ENCODE results near the gene GRID1.

Gene GRID1

GRCh38 chr10:86366033-86366901 lies at the start of gene GRID1:
Gene GRID1 (minus strand): TSS chr10:86366795.
- Mint-ChIP-seq H3K36me3 (peaks cover 2% of the 10 kb centered on the region), H3K9me3 (no peaks in the 10 kb centered on the region), H3K4me1 (peaks cover 16% of the 10 kb centered on the region), H3K27me3 (peaks cover 31% of the 10 kb centered on the region), H3K4me3 (peak within 1 kb of the TSS; percentile 59), H3K27ac (no peak within 1 kb of the TSS)
- no peak for DNase-seq (ENCODE audit: low spot score in 2 of 2)
- peak; percentile 32 for ATAC-seq (ENCODE audit: low read depth)

DNA sequence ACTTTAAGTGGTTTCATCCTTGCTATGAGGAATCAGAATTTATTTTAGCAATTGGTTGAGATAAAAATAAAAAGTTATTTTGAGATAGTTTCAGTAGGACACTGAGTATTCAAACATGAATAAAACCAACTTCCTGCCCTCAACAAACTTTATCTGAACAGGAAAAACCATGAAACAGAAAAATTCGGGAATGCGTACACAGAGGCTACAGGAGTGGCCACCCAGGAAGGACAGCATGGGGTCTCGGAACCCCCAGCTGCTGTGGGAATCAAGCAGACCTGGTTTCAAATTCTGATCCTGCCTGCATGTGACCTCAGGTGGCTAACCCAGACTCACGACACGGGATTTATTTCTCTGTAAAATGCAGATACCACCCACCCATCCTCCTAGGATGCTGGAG lies 49.0 kb upstream of the GRID1 start:
- H3K27ac Mint-ChIP-seq, result no peak overlapping the region
- no peak for ATAC-seq (ENCODE audit: low read depth)
- peaks cover 31% of the 10 kb centered on the region for H3K4me1 Mint-ChIP-seq
- H3K27me3 Mint-ChIP-seq, result peaks cover 3% of the 10 kb centered on the region
- H3K4me3 Mint-ChIP-seq, result no peak overlapping the region
- H3K9me3 Mint-ChIP-seq, result peaks cover 3% of the 10 kb centered on the region
- H3K36me3 Mint-ChIP-seq, result no peaks in the 10 kb centered on the region
- DNase-seq (ENCODE audit: low spot score in 2 of 2), result no peak

DNA sequence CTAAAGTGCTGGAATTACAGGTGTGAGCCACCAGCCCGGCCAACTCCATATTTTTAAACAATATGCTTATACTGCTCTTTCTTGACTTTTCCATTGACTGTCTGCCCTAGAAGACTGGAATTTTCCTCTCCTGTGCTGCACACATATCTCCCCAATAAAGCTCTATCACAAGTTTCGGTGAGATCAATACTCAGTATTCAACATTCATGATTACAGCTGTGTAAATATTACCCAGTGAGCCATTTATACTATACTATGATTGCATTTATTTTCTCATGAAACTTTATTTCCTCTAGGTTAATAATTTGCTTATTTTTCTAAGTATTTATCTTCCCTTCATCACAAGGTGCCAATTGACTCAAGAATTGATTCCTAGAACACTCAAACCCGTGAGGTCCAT lies 48.5 kb upstream of the GRID1 start:
- ATAC-seq (ENCODE audit: low read depth), result no peak
- Mint-ChIP-seq H3K4me3 (peak overlapping the region; percentile 24), H3K27me3 (peaks cover 3% of the 10 kb centered on the region), H3K4me1 (peaks cover 31% of the 10 kb centered on the region), H3K36me3 (no peaks in the 10 kb centered on the region), H3K9me3 (peaks cover 3% of the 10 kb centered on the region), H3K27ac (peak overlapping the region; percentile 28)
- no peak for DNase-seq (ENCODE audit: low spot score in 2 of 2)

DNA sequence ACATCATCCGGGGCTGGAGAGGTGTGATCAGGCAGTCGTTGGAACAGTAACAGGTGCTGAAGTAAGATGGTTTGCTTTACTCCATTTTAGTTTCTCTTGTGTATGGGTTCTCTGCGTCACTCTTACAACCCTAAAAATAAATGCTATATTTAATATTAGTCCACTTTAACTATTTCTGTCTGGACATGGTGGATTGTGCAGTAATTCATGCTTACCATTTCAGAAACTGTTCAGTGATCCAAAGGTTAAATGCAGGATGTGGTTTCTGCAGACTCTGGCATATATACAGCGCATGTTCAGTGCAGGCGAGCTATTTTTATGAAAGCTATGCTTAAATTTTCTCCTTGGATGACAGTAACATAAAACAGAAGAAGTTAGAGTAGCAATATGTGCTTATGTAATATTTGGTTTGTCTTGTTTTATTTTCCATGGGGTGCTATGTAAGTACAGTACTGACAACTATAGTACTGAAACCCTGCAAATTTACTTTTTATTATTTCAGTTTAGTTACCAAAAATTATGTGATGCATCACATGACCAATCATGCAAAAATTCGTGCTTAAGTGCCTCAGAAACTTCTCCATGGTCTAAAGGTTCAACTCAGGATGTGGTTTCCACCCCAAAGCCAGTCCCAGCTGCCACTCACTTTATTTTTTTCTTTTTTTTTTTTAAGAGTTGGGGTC lies 46.6 kb upstream of the GRID1 start:
- Mint-ChIP-seq H3K4me1 (peaks cover 34% of the 10 kb centered on the region), H3K36me3 (no peaks in the 10 kb centered on the region), H3K27me3 (peaks cover 3% of the 10 kb centered on the region), H3K4me3 (peak overlapping the region; percentile 34), H3K9me3 (peaks cover 3% of the 10 kb centered on the region), H3K27ac (no peak overlapping the region)
- peak in 1 of 2 donors; percentile 27 for DNase-seq (ENCODE audit: low spot score in 2 of 2)
- peak; percentile 81 for ATAC-seq (ENCODE audit: low read depth)

DNA sequence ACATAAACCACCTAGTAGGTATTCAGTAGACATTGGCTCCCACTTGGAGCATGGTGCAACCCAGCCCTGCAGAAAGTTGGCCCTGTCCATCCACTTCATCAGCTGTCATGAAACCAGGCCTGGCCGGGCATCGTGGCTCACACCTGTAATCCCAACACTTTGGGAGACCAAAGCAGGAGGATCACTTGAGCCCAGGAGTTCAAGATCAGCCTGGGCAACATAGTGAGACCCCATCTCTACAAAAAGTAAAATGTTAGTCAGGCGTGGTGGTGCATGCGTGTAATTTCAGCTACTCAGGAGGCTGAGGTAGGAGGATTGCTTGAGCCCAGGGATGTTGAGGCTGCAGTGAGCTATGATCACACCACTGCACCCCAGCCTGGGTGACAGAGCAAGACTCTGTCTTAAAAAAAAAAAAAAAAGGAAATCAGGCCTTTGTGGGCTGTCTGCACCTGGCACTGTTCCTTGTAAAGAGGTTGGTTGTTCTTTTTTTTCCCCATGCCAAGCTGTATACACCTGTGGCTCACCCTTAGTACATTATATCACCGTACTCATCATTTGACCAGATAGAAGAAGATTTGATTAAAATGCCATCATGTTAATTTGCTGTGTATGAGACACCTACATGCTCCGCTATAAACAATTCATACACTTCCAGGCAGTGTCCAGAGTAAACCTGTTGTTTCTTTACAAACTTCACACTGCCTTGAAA lies 45.4 kb upstream of the GRID1 start:
- ATAC-seq (ENCODE audit: low read depth) (no peak), DNase-seq (ENCODE audit: low spot score in 2 of 2) (no peak)
- peaks cover 3% of the 10 kb centered on the region for H3K9me3 Mint-ChIP-seq
- H3K4me3 Mint-ChIP-seq, result peak overlapping the region; percentile 60
- H3K27ac Mint-ChIP-seq, result peak overlapping the region; percentile 58
- H3K27me3 Mint-ChIP-seq, result peaks cover 3% of the 10 kb centered on the region
- no peaks in the 10 kb centered on the region for H3K36me3 Mint-ChIP-seq
- peaks cover 34% of the 10 kb centered on the region for H3K4me1 Mint-ChIP-seq

DNA sequence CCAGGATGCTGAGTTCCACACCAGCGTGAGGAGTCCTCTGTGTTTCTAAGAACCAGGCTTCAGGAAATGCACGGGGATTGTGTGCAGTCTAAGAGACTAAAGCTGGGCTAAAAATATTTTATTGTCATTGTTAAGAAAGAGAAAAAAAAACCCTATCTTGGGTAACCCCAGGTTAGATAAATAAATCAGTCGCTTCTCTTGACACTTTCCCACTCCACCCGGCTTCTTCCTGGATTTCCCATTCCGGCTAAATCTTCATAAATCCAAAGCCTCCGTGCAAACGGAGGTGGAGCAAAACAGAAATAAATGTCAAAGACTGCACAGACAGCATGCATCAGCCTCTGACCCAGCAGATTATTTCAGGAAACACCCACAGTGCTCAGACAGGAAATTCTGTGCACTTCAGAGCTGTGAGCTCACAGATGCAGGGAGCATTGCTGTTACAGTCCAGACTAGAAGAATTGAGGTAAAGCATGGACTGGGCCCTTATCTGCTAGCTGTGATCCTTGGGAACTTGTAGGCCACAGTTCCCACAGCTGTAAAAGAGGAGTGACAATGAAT lies 44.8 kb upstream of the GRID1 start:
- Mint-ChIP-seq H3K4me1 (peaks cover 34% of the 10 kb centered on the region), H3K9me3 (peaks cover 3% of the 10 kb centered on the region), H3K27ac (peak overlapping the region; percentile 35), H3K4me3 (peak overlapping the region; percentile 60), H3K27me3 (peaks cover 3% of the 10 kb centered on the region), H3K36me3 (no peaks in the 10 kb centered on the region)
- peak; percentile 20 for ATAC-seq (ENCODE audit: low read depth)
- DNase-seq (ENCODE audit: low spot score in 2 of 2), result no peak

DNA sequence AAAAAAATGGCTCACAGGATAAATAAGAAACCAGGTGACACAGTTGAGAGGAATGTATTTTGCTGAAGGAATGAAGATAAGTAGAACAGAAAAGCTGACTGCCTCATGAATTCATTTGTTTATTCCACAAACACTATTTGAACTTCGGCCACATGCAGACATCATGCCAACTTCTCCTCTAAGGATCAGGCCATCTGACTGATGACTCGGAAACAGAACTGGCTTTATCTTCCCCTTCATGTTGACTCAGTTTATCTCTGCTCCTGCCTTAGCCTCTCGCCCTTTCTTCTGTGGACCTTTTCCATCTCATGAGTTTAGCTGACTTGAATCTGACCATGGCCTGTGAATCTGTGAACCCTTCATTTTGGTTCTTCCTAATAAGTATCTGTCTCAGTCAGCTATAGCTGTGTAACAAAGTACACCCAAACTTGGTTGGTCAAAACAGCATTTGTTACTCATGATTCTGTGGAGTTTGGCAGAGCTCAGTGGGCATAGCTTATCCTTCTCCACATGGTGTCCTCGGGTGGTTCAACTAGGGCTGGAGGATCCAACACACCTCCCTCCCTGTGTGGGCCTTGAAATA lies 44.0 kb upstream of the GRID1 start:
- no peak overlapping the region for H3K27ac Mint-ChIP-seq
- H3K36me3 Mint-ChIP-seq, result no peaks in the 10 kb centered on the region
- H3K9me3 Mint-ChIP-seq, result peaks cover 3% of the 10 kb centered on the region
- peaks cover 32% of the 10 kb centered on the region for H3K4me1 Mint-ChIP-seq
- no peak overlapping the region for H3K4me3 Mint-ChIP-seq
- ATAC-seq (ENCODE audit: low read depth) (no peak), DNase-seq (ENCODE audit: low spot score in 2 of 2) (no peak)
- H3K27me3 Mint-ChIP-seq, result peaks cover 3% of the 10 kb centered on the region

DNA sequence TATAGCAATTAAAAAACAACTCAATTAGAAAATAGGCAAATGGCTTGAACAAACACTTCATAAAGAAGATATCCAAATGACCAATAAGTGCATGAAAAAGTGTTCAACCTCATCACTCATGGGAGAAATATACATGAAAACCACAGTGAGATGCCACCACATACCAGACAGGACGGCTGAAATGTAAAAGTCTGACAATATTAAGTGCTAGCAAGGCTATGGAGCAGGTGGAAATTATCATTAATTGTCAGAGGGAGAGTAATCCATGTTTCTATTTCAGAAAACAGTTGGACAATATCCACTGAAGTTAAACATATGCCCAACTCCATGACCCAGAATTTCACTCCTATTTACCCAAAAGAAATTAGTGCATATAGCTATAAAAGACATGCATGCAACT lies 42.6 kb upstream of the GRID1 start:
- Mint-ChIP-seq H3K9me3 (peaks cover 4% of the 10 kb centered on the region), H3K27me3 (no peaks in the 10 kb centered on the region), H3K27ac (no peak overlapping the region), H3K4me3 (no peak overlapping the region), H3K36me3 (no peaks in the 10 kb centered on the region), H3K4me1 (peaks cover 24% of the 10 kb centered on the region)
- ATAC-seq (ENCODE audit: low read depth) (no peak), DNase-seq (ENCODE audit: low spot score in 2 of 2) (no peak)

GRCh38 chr10:86403183-86403797 lies 36.7 kb upstream of the GRID1 start:
- no peaks in the 10 kb centered on the region for H3K27me3 Mint-ChIP-seq
- ATAC-seq (ENCODE audit: low read depth), result no peak
- H3K36me3 Mint-ChIP-seq, result no peaks in the 10 kb centered on the region

GRCh38 chr10:86402283-86402941 lies 35.8 kb upstream of the GRID1 start:
- H3K4me1 Mint-ChIP-seq, result peaks cover 6% of the 10 kb centered on the region
- H3K27ac Mint-ChIP-seq, result no peak overlapping the region
- H3K27me3 Mint-ChIP-seq, result peaks cover 2% of the 10 kb centered on the region
- H3K4me3 Mint-ChIP-seq, result no peak overlapping the region
- no peak for DNase-seq (ENCODE audit: low spot score in 2 of 2)
- no peak for ATAC-seq (ENCODE audit: low read depth)
- H3K9me3 Mint-ChIP-seq, result peaks cover 3% of the 10 kb centered on the region
- H3K36me3 Mint-ChIP-seq, result no peaks in the 10 kb centered on the region

More at GRCh38 chr10:86403183-86403797, 36.7 kb upstream of the GRID1 start:
- no peak overlapping the region for H3K27ac Mint-ChIP-seq
- H3K4me3 Mint-ChIP-seq, result no peak overlapping the region
- peaks cover 3% of the 10 kb centered on the region for H3K9me3 Mint-ChIP-seq
- peaks cover 6% of the 10 kb centered on the region for H3K4me1 Mint-ChIP-seq
- no peak for DNase-seq (ENCODE audit: low spot score in 2 of 2)

- Mint-ChIP-seq H3K9me3 (peaks cover 3% of the 10 kb centered on the region), H3K36me3 (no peaks in the 10 kb centered on the region), H3K27ac (no peak overlapping the region), H3K4me1 (peaks cover 6% of the 10 kb centered on the region), H3K4me3 (peak overlapping the region; percentile 88), H3K27me3 (peaks cover 2% of the 10 kb centered on the region)
- ATAC-seq (ENCODE audit: low read depth), result no peak
- no peak for DNase-seq (ENCODE audit: low spot score in 2 of 2)
Measured at GRCh38 chr10:86401588-86402282, 35.1 kb upstream of the GRID1 start.

GRCh38 chr10:86400705-86401587 lies 34.4 kb upstream of the GRID1 start:
- DNase-seq (ENCODE audit: low spot score in 2 of 2), result peak; percentile 32 to 53
- no peak overlapping the region for H3K27ac Mint-ChIP-seq
- ATAC-seq (ENCODE audit: low read depth), result peak; percentile 54

More at GRCh38 chr10:86400705-86401587, 34.4 kb upstream of the GRID1 start:
- Mint-ChIP-seq H3K36me3 (no peaks in the 10 kb centered on the region), H3K27me3 (peaks cover 2% of the 10 kb centered on the region), H3K4me1 (peaks cover 6% of the 10 kb centered on the region), H3K4me3 (peak overlapping the region; percentile 88), H3K9me3 (peaks cover 3% of the 10 kb centered on the region)
